GM23248 (cell line): ENCODE results near the gene TICAM2.

Source experiments
- EZH2 ChIP-seq: fragments of 200-600 bp; sonication (generic); IDR thresholded peaks from 2 replicates; pipeline ENCODE4 v1.6.1; 2018; ENCODE audit warnings: antibody characterized with exemption, mild to moderate bottlenecking; ENCODE audit not compliant: insufficient read depth, poor library complexity, severe bottlenecking
- EZH2phosphoT487 ChIP-seq: fragments of 200-600 bp; sonication (generic); IDR thresholded peaks from 2 replicates; pipeline ENCODE4 v1.6.1; 2018; ENCODE audit warnings: antibody characterized with exemption, moderate library complexity, mild to moderate bottlenecking, low read depth; ENCODE audit not compliant: insufficient read depth

DNA sequence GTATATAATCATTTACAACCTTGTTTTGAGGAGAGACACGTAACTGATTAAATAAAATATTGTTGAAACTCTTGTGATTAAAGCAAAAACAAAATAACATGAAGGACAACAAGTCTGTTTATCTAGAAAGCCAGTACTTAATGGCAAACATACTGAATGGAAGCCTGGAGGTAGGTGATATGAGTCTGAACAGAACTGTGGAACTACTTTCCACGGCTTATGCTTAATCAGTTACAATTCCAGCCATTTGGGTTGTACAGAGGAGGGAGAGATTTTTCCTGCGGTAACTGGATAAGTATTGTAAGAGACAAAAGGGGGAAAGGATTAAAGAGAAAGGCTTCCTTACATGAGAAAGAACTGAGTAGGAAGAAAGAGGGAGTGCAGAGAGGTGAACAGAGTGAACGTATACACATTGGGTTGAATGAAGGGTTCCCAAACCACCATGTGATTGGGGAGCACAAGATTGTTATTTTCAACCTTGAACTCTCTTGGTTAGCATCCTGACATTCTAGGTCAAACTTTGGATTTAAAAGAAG, 19.2 kb upstream of the TICAM2 start:
- TF ChIP-seq EZH2phosphoT487 = no peak
- no peak for TF ChIP-seq EZH2
